HG02943 (cell line): Measurements from ENCODE around the gene TRMU.

Experiments used
- ATAC-seq: cut with Tn5 transposase; IDR thresholded peaks from one replicate; pipeline ENCODE4 v1.9.1; 2021; ENCODE audit warnings: mild to moderate bottlenecking, low read depth, moderate library complexity; ENCODE audit not compliant: unreplicated experiment

TRMU gene

DNA sequence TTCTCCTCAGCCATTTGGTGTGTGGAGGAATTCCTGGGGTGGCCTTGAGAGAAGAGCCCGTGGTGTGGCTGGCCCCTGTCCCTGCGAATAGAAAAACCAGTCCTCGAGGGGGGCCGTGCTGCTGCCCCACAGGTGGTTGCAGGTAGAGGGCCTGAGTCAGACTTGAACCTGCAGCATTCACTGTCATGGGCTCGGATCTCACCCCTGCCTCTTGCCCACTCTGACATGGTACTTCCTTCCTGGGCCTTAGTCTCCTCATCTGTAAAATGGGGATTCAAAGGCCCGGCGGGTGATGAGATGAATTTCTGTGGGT is 19.4 kb downstream of the TRMU start:
- ATAC-seq = no peak

- ATAC-seq = no peak
Observed at GRCh38 chr22:46355369-46355995, 20.0 kb downstream of the TRMU start.

- no peak for ATAC-seq
Observed at GRCh38 chr22:46355996-46356471, 20.5 kb downstream of the TRMU start.

DNA sequence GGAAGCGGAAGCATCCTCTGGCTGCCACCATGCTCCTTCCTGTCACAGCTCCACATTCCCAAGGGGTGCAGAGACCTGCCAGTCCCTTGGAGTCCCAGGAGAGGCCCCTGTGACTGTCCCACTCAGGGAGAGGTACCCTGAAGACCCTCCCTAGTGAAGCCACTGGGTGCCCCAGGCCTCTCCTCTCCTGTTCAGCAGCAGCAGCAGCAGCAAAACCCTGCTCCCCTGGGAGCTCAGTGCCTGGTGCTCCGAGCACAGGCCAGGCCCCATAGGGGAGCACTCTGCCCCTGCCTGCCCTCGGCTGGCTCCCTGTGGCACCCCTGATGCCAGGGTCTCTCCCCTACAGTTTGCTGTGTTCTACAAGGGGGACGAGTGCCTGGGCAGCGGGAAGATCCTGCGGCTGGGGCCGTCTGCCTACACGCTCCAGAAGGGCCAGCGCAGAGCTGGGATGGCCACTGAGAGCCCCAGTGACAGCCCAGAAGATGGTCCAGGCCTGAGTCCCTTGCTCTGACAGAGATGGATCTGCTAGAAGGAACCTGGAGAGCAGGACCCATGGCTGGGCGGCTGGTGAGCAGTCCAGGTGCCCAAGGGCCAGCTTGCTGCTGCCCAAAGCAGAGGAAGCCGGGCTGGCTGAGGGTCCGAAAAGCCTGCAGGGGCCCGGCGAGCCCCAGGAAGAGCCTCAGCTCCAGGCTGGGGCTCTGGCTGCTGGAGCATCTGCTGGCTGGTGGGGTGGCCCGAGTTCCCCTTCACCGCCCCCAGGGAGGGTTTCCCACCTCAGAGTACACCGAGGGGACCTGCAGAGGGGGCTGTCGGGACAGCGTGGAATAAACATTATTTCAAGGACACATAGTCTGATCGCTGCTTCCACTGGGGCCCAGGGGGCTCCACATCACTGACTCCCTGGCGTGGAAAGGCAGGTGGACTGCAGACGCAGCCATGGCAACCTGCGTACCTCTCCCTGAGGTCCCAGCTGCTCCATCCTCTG is 21.3 kb downstream of the TRMU start:
- ATAC-seq = no peak

DNA sequence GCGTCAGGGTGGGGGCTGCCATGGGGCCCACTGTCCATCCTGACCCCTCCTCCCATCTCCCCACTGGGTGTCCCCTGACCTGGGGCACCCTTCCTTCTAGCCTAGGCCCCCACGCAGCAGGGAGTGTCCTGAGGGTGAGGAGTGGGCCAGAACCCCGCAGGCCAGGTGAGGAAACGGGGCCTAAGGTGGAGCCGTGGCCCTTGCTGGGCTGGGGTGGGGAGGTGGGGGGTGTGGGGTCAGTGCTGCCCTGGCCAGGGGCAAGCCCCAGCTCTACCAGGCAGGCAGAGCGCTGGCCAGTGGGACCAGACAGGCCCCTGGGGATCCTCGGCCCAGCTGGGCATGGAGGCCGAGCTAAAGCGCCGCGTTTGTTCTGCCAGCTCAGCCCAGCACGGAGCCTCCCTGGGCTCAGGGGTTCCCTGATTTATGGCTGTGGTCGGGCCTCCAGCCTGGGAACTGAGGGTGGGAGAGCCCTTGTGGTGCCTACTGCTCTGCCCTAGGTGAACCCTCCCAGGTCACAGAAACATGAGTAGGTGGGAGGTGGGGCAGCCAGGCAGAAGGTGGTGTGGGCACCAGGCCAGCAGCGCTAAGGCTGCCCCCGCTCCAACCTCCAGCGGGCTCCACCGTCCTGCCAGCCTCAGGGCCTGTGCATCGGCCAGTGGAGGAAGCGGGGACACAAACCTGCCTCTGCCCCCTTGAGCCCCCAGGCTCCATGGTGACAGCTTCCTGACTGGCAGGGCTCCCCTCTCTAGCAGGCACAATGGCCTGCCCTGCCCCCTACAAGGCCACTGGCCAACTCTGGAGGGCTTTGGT is 22.4 kb downstream of the TRMU start:
- ATAC-seq = no peak

DNA sequence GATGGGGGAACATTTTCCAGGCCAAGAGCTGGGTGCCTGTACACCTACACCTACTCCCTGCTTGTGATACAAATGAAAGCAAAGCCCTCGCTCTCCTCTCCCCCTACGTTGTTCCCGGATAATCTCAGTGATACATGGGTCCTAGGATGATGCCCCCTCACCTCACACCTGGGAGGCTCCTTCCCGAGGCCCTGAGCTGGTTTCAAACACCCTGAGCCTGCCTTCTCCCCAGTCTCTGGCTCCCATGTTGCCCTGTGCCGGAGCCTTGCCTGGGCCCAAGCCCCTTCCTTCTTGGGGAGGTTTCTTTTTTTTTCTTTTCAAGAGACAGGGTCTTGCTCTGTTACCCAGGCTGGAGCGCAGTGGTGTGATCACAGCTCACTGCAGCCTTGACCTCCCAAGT is 23.3 kb downstream of the TRMU start:
- ATAC-seq = no peak

DNA sequence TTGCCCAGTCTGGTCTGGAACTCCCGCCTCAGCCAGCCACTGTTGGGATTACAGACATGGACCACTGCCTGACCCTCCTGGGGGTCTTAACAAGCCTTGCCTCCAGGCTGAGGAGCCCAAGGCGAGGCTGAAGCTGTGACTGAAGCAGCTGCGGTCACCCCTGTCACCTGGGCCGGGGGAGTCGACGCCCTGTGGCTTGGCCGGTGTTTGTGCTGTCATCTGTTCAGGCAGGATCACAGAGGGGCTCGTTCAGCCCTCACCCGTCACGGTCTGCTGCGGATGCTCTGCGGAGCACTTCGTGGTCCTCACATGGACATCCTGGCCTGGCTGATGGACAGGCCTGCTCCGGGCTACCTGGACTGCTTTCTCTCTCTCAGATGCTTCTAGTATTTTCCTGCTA is 23.8 kb downstream of the TRMU start:
- no peak for ATAC-seq

GRCh38 chr22:46360097-46360496 is 24.6 kb downstream of the TRMU start:
- ATAC-seq = no peak

- no peak for ATAC-seq
Observed at GRCh38 chr22:46360891-46361290, 25.4 kb downstream of the TRMU start.

DNA sequence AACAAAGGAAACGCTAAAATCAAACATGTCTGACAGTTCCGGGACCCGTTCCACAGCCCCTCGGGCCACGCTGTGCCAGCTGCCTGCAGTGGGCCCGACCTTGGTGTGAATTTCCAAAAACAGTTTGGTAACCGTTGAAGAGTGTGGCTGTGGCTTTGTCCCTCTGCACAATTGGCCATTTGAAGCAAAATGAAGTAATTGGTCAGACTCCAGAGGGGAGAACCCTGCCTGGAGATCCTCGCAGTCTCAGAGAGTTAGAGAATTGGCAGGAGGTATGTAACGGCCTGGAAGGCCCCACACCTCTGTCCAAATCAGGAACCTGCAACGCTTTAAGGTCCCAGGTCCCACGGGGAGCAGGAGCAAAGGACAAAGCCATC is 26.3 kb downstream of the TRMU start:
- no peak for ATAC-seq

DNA sequence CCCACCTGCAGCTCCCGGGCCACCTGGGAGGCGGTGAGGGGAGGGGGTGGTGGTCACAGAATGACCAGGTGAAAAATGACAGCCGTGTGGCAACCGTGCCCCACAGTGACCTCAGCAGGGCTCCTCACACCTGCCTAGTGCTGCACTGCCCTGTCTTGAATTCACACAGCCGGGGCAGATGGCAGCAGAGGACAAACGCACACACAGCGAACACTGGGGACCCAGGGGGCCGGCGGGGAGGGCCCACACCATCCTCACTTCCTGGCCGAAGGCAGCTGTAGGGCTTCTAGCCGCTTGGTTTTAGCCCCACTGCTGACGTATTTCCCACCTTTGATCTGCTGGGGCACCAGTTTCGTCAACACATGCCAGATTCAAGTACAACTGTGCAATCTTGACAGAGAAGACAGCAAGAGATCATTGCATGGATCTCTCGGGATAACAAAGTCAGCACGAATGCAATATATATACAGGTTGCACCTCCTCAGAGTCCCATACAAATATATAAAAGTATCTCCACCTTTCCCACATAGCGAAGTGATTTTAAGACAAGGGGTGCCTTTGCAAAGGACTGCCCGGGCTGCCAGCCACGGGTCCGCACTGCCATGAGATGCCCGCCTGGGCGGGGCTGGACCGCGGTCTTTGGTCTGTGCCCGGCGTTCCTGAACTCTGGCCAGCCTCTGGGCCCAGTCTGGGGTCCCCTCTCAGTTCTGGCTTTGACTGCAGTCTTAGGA is 26.9 kb downstream of the TRMU start:
- no peak for ATAC-seq

GRCh38 chr22:46362934-46363515 is 27.5 kb downstream of the TRMU start:
- ATAC-seq = no peak

- no peak for ATAC-seq
Observed at GRCh38 chr22:46363611-46364321, 28.3 kb downstream of the TRMU start.

DNA sequence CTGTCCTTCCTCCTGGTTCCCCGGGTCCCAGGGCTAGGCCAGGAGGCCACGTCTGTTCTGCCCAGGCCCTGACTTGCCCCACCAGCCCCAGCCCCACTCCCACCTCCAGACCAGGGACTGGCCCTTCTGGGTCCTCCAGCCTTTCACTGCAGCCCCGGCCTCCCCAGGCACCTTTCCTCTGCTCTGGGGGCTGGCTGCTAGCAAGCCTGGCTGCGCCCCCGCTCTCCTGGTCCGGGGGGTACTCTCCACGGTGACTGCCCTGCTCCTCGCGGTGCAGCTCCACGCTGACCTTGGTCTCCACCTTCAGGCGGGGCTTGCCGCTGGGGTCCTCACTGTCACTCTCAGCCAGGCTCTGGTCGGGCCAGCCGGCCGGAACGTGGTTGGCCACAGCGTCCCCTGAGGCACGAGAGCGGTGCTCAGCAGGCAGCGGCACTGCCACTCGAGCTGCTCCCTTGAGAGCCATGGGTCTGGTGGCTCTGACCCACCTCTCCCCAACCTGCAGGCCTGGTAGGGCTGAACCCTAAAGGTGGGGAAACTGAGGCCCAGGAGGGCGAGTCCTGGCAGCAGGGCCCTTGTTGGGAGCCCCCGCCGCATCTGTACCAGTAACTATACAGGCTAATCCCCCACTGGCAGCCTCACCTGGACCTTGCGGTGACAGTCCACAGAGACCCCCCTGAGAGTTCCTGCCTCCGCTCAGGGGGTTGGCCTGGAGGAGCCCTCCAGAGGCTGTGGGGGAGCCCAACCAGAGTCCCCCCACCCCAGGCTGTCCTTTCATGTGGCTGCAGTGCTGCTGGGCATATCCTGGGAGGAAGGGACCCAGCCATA is 29.0 kb downstream of the TRMU start:
- no peak for ATAC-seq

- ATAC-seq = no peak
Observed at GRCh38 chr22:46365166-46365624, 29.7 kb downstream of the TRMU start.

GRCh38 chr22:46366327-46366731 is 30.8 kb downstream of the TRMU start:
- ATAC-seq = no peak

GRCh38 chr22:46366801-46367706 is 31.5 kb downstream of the TRMU start:
- no peak for ATAC-seq
